GM21360 (cell line): ENCODE measurements around the gene WDR11.

Experiments used
- ATAC-seq: cut with Tn5 transposase; IDR thresholded peaks from one replicate; pipeline ENCODE4 v1.9.1; 2021; ENCODE audit warnings: mild to moderate bottlenecking, moderate library complexity; ENCODE audit not compliant: unreplicated experiment

WDR11 gene

DNA sequence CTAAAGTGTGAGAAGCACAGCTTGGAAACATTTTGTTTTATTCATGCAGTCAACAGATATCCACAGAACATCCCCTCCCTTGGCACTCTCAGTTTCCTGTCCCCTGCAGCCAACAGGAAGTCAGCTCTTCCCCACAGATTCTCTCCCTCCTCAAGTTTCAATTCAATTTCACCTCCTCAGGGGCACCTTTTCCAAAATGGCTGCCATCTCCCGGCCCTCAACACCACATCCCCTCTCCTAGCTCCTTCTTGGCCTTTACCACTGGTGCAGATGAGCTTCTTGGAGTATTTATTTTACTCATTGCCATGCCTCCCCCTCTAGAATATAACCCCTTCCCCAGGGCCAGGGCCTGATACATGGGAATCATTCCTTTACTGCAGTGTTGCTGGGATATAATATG, 94.0 kb downstream of the WDR11 start:
- no peak for ATAC-seq

DNA sequence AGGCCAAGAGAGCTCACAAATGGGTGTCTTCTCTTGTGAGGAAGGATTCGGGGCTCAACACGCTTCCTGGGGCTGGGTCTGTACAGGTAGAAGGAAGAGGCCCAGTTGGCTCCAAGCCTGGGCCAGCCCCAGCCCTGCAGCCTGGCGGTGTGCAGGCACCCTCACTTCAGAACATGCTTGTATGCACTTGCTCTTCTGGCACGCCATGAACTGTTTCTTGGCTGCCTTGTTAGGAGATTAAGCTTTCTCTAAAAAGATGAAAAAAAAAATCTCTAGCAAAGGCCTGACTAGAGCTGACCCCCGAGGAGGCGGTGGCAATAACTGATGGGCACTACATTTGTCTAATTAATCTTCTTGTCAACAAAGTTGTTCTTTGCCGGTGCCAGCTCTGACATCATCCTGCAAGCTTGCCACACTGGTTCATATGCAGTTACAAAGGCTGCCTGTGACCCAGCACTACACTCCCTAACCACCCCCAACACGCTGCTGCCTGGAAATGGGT, 94.7 kb downstream of the WDR11 start:
- no peak for ATAC-seq

DNA sequence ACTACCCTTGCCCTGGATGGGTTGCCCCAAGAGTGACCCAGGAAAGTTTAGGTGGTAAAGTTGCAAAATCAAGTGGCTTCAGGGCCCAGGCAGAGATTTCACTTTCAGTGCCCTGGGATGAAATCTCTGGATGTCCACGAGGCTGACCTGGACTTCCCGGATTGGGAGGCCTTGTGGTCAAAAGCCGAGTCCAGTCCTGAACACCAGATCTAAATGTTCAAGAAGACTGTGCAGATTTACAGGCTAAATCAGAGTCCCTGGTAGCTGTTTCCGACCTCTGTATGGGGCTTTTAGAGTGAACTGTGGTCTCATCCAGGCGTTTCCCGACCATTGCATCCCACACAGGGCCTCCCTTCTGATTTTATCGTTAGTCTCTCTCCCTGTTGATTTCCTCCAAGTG, 95.3 kb downstream of the WDR11 start:
- ATAC-seq: no peak

DNA sequence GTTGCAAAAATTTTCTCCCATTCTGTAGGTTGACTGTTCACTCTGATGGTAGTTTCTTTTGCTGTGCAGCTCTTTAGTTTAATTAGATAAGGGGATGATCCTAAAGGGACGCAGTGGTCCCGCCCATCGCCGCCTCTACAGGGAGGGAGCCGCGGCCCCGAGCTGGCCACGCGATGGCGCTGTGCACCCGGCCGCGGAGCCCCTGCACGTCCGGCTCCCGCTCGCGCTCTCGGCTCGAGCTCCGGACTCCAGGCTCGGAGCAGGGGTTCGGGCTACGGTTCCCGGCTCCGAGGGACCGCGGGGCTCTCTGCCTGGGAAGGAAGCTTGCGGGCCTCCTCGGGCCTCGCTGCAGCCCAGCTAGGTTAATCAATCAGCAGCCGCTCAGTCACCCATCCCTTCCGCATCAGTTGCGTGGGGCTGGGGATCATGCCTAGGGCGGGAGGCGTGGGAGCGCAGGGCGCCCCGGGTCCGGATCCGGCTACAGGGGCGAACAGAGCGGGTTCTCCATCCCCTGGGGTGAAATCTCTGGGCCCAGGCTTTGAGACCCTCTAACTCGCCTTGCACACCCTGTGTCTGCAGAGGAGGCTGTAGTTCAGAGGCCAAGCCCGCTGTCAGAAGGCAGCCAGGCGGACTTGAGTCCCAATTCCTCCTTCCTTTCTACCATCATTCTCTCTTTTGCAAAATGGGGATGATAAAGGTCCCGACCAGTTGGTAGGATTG, 97.9 kb downstream of the WDR11 start:
- peak; percentile 97 for ATAC-seq

DNA sequence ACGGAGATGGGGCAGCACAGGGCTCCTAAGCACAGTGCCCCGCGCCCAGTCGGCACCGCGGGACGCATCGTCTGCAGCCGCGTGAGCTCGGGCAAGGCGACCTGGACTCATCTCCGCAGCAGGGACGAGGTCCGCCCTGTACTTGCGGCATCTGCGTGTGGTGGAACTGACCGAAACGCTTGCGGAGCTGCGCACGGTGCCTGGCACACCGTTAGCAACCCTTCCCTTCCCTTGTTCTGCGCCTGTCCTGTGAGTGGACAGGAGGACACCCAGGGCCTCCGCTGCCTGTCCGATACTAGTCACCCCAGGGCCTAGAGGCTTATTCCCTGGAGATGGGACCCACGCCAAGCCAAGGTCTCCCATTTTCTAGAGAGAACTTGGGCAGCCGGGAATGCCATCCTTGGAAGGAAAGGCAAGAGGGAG, 98.5 kb downstream of the WDR11 start:
- no peak for ATAC-seq

DNA sequence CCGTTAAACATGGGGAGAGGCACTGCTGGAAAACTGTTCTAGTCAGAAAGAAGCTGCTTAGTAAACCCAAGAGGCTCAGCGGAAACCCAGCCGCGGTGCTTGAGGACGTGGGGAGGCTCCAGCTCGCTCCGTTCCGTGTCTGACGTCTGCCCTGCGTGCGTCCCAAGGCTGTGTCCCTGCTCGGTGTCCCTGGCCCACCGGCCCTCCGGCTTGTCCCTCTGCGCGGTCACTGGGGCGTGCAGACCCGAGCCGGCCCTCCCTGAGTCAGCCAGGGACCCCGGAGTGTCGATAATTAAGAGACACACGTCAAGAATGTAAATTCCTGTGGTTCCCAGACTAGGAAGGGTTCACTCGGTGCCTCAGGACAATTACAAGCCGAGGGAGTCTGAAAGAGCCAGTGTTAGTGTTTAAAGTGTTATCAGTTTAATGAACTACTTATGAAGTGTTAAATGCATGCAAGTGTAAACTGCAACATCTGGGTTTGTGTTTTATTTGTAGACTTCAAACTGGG, 98.9 kb downstream of the WDR11 start:
- ATAC-seq: no peak

DNA sequence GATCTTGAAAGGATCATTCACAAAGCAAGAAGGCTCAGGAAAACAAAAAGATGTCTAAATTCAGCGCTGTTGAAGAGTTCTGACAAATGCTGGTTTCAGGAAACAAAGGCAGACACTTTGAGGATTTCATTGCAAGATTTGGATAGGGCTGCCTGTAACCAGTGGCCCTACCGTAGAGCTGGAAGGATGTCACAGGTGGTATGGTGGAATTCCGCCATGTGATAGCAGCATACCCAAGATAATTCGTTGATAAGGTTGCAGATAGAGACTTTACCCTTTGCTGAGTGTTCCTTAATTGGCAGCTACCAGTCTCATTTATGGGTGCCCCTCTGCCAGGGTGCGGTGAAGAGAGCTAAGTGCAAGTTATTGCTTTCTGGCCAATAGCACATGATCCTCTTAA, 100.1 kb downstream of the WDR11 start:
- no peak for ATAC-seq

DNA sequence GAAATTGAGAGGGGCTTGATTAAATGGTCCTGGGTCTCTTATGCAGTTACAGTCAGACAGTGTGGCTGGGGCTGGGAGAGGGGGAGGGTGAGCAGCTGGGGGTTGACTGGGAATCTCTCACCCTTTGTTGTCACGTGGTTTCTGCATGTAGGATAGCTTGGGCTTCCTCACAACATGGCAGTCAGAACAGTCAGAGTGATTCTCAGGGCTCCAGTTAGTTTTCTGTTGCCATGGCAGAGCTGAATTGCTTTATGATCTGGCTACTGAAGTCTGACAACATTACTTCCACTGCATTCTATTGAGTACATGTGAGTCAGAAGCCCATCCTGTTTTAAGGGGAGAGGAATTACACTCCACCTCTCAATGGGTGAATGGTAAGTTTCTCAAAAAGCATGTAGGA, 102.7 kb downstream of the WDR11 start:
- no peak for ATAC-seq
